Right renal pelvis (tissue), 4 donors: ENCODE results near the gene KRABD2. TPM values are rescaled to one million over a fixed set of nuclear protein-coding genes. Genes with fewer than 3 reads are reported as not detected.

ENCODE experiments used
- polyA plus RNA-seq, 4 donors: library from polyadenylated mRNA; unstranded; fragments of 120-200 nt; gene quantifications; one replicate each; pipeline ENCODE4 v1.2.1, GENCODE V29; 2013; ENCODE audit not compliant: insufficient read length in 4 of 4

The KRABD2 gene

Other genes with a start within 250 kb of the KRABD2 start
- 10 to 100 TPM; 20.4 to 38.1 (median 25.5) TPM for gene PER1, start 224.3 kb downstream of the KRABD2 start, polyA plus RNA-seq
- 100 to 1,000 TPM; 122 to 138 (median 126) TPM for gene VAMP2, start 213.8 kb downstream of the KRABD2 start, polyA plus RNA-seq
- 10 to 100 TPM; 23.9 to 26.4 (median 25.3) TPM for gene TMEM107, start 200.3 kb downstream of the KRABD2 start, polyA plus RNA-seq
- gene BORCS6, start 186.5 kb downstream of the KRABD2 start, polyA plus RNA-seq = 1 to 10 TPM; 3.4 to 5.3 (median 4.4) TPM
- gene AURKB, start 166.1 kb downstream of the KRABD2 start, polyA plus RNA-seq = 10 to 100 TPM; 31.5 to 37.5 (median 33.8) TPM
- gene CTC1, start 128.6 kb downstream of the KRABD2 start, polyA plus RNA-seq = 10 to 100 TPM; 25.3 to 37.1 (median 28.6) TPM
- 10 to 100 TPM; 41.0 to 49.0 (median 45.1) TPM for gene PFAS, start 127.4 kb downstream of the KRABD2 start, polyA plus RNA-seq
- 10 to 100 TPM; 27.5 to 33.6 (median 31.3) TPM for gene RANGRF, start 88.0 kb downstream of the KRABD2 start, polyA plus RNA-seq
- 1 to 10 TPM; 3.9 to 4.8 (median 4.3) TPM for gene SLC25A35, start 81.3 kb downstream of the KRABD2 start, polyA plus RNA-seq
- 10 to 100 TPM; 17.5 to 22.1 (median 19.4) TPM for gene ARHGEF15, start 66.5 kb downstream of the KRABD2 start, polyA plus RNA-seq
- gene ODF4, start 36.9 kb downstream of the KRABD2 start, polyA plus RNA-seq = not detected
- 1,000 to 10,000 TPM; 2,521 to 2,727 (median 2,681) TPM for gene RPL26, start 6.5 kb upstream of the KRABD2 start, polyA plus RNA-seq
- under 1 TPM in 3 of 4 donors, not detected in 1; 0.06 to 0.11 (median 0.06) TPM for gene RNF222, start 21.1 kb upstream of the KRABD2 start, polyA plus RNA-seq
- gene NDEL1, start 59.2 kb upstream of the KRABD2 start, polyA plus RNA-seq = 10 to 100 TPM; 40.9 to 48.1 (median 43.8) TPM